ENCODE results near the gene HTT.

Gene HTT

DNA sequence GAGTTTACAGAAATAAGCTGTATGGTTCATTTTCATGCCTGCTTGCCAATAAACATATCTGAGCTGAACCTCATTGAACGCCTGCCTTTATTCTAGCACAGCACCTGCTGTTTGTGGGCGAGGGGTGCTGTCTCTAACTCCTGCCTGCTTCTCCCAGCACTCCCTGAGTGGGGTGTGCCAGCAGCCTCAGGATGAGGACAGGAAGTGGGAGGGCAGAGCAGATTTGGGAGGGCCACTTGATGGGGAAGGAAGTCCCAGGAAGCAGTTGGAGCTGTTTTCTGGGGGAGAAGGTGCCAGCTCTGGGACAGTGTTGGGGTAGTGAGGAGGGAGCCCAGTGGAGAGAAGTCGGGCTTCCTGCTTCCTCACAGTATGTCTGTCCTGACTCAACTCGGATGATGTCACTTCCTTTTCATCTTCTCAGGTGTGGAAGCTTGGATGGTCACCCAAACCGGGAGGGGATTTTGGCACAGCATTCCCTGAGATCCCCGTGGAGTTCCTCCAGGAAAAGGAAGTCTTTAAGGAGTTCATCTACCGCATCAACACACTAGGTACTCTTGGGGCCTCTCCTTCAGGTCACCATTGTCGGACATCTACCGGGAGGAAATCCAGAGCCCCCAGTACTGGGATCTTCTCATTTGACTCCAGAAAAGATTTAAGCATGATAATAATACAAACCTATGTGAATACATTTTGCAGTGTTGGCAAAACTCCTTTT lies 145.4 kb downstream of the HTT start:
- DNase-seq (ENCODE audit: low read depth) = no peak

DNA sequence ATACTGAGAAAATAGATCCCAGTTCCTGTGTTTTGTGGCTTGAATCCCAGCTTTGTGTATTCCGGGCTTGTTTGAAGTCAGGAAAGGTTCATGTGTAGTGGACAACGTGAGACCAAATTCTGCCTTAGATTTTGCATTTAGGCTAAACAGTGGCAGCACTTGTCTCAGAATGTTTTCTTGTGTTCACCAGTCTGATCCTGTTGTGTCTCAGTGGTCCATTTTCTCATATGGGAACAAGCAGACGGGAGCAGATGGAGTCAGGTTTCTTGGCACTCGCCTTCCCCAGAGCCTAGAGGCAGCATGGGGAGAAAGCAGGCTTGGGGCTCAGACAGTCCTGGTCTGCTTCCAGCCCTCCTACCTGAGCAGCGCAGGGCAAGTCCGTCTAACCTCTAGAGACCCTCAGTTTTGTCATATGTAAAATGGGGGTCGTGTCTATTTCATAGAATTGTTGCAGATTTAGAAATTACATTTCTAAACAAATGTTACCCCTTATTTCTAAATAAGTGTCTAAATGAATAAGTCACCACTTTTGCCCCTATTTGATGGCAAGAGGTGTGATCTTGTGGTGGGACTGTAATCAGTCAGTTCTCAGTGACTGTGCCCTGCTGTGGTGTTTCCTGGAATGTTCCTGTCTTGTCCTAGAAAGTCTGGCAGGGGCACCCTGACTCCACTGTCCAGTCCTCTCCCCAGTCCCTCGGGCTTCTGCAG lies 146.1 kb downstream of the HTT start:
- DNase-seq (ENCODE audit: low read depth) = no peak

DNA sequence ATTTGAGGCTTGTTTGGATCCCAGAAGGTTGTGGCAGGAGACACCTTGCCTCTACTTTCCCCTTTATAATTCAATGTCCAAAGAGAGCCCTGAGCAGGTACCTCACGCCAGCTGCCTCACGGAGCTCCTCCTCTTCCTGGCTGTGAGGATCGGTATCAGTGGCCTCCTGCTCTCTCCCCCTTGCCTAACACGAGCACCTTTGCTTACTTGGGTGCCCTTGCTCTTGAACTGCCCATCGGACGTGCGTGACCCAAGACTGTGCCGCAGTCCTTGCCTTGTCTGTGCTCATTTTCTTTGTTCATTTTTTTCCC lies 146.7 kb downstream of the HTT start:
- no peak for DNase-seq (ENCODE audit: low read depth)

DNA sequence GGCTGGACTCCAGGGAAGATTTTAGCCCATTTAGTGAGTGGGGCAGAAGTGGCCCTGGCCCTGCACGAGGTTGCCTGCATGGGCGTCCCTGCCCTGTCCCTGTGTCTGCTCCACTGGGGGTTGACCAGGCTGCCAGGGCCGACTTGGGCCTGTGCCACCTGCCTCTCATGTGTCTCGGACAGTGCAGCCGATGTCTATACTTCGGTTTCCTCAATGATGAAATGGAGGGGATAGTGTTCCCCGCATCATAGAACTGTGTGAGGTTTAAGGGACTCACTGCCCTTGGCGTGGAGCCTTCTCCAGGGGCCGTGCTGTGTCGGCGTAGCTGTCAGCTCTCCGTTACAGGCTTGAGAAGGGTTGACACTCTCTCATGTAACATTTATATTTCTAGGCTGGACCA lies 147.5 kb downstream of the HTT start:
- DNase-seq (ENCODE audit: low read depth) = no peak

DNA sequence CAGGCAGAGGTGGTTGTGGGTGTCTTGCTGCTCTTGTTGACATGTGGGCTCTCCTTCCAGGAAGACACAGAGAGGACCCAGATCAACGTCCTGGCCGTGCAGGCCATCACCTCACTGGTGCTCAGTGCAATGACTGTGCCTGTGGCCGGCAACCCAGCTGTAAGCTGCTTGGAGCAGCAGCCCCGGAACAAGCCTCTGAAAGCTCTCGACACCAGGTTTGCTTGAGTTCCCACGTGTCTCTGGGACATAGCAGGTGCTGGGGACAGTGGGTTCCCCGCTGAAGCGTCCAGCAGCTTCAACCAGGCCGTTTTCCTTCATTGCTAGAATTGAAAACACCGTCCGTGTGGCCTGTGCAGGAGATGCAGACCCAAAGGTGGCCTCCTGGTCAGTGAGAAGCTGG lies 148.9 kb downstream of the HTT start:
- DNase-seq (ENCODE audit: low read depth) = no peak

DNA sequence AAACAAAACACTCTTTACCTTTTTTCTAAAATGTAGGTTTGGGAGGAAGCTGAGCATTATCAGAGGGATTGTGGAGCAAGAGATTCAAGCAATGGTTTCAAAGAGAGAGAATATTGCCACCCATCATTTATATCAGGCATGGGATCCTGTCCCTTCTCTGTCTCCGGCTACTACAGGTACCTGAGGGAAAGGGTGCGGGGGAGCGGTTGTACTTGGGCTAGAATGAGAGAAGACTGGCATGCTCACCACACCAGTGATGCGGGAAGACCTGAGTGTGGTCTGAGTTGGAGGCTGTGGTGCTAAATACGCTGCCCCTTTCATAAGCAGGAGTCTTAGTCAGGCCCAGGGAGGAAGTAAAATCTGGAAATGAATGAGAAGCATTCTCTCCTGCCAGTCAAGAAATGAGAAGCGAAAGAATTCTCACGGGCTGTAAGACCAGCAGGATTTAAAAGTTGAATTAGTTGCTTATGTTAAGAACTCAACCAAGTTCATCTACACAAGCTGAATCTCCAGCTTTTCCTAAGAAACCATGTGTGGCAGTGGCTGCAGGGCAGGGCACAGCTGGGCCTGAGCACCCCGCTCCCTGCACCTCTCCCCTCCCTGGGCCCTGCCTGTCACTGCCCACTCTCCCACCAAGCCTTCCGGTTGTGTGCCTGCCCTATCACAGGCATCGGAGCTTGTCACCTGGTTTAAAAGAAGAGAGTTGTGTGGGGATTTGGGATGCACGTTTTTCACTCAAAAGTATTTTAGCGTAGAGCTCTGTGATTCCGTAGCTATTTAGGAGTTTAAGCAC lies 149.7 kb downstream of the HTT start:
- no peak for DNase-seq (ENCODE audit: low read depth)

DNA sequence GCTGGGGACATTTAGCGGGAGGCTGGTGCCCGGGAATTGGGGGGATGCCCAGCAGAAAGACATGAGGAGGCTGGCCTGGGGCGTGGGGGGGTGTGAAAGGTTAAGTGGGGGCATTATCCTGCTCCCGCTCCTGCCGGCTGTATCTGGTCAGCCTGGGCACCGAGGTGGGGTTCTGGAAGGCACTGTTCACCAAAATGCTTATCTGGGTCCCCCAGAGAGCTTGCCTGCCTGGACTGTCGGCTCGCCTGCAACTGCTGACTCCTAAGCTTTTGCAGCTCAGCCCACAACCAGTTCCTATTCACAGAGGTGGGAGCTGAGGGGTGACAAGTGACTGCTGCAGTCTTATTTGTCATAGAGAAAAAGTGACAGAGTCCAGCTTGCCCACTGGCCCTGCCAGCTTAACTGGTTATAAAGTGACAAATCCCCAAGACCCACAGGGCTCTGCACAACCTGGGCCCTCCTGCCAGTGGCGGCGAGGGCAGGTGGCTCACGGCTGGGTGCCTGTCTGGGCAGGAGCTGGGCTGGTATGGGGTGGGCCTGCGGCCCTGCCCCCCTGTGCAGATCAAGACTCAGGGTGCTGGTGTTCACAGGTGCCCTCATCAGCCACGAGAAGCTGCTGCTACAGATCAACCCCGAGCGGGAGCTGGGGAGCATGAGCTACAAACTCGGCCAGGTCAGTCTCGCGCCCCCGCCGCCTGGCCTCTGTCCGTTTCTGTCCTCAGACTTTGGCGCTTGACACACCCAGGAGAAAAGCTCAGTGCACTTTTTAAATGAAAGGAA lies 150.8 kb downstream of the HTT start:
- DNase-seq (ENCODE audit: low read depth) = no peak

DNA sequence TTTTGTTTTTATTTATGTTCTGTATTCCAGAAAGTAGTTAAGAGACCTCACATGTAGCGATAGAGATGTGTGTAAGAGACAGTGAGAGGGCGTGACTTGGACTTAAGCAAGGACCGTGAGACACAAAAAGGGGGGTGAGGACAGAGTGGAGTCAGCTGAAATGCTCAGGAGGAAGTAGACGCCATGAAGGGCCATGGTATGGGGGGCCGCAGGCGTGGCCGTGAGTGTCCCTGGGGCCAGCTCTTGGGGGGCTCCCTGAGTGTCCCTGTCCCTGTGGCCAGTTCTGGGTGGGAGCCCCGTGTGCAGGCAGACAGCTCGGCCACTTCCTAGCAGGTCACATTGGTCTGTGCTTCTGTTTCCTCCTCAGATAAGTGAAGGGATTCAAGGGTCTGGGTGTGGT lies 151.5 kb downstream of the HTT start:
- no peak for DNase-seq (ENCODE audit: low read depth)

DNA sequence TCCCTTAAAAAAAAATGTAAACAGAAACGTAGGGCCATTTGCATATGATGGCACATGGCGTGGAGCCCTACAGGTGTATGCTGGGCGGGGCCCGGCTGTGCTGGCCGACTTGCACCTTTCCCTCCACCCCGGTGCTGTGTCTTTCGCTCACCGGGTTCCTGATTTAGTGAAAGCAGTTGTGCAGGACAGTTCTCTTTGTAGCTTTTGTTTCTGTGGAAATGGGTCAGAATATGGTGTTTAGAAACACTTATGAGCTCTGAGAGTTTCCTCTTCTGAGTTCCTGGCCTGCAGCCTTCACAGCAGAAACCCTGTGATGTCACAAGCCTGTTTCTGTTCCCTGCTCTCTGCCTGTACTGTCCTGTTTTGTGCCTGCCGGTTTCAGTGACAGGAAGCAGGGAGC lies 152.0 kb downstream of the HTT start:
- DNase-seq (ENCODE audit: low read depth) = no peak

DNA sequence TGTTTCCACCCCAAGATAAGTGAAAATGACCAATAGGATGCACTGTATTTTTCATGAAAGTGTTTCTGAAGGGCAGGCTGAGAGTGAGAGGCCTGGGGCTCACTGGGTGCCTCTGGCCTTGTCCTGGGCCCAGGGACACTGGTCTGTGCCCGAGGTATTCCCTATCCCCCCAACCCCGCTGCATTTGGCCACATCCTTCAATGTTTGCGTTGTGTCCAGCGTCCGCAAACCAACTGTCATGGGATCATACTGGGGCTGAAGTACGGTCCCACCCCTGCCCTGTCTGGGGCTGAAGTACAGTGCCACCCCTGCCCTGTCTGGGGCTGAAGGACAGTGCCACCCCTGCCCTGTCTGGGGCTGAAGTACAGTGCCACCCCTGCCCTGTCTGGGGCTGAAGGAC lies 152.5 kb downstream of the HTT start:
- DNase-seq (ENCODE audit: low read depth) = no peak

DNA sequence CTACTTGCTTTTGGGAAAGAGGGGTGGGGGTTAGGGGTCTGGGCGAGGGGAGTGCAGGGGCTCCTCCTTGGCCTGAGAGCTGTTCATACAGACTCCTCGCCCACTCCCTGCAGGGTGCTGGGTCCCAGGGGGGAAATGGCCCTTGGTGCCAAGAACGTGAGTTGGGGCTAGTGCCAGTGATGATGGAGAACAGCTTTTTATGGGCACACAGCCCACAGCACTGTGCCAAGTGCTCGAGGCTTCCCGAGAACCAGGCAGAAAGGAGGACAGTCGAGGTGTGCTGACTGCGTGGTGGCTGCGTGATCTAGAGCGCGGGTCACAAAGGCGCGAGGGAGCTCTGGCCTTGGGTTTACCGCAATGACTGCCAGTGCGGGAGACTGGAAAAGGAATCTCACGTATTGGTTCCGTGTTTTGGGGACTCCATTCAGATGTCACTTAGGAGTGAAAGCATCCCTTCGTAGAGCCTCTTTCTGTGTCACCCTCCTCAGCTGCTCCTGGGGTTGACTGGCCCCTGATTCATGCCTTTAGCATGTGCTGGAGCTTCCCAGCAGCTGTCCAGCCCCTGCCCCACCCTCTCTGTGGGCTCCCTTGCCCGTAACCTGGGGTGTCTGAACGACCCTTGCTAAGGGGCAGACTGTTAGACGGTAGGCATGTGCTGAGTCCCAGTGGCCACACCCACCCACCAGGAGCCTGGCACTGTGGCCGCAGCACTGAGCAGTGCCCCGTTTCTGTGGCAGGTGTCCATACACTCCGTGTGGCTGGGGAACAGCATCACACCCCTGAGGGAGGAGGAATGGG lies 153.6 kb downstream of the HTT start:
- DNase-seq (ENCODE audit: low read depth) = no peak

DNA sequence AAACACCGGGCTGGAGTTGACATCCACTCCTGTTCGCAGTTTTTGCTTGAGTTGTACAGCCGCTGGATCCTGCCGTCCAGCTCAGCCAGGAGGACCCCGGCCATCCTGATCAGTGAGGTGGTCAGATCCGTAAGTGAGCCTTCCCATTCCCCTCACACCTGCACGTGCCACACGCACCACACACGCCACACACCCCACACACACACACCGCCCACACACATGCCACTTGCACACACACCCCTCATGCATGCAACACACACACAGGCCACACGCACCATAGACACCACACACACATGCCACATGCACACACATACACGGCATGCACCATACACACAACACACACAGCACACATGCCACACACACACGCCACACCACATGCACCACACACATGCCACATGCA lies 154.4 kb downstream of the HTT start:
- DNase-seq (ENCODE audit: low read depth) = no peak

DNA sequence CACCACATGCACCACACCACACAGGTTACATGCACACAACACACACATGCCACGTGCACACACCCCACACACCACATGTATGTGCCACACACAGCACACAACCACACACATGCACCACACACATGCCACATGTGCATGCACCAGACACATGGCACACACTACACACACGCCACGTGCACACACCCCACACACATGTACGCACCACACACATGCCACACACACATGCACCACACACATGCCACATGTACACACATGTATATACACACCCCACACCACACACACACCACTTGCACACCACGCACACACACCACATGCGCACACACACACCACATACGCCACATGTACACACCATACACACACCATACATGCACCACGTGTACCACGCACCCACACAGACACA lies 154.8 kb downstream of the HTT start:
- DNase-seq (ENCODE audit: low read depth) = no peak

DNA sequence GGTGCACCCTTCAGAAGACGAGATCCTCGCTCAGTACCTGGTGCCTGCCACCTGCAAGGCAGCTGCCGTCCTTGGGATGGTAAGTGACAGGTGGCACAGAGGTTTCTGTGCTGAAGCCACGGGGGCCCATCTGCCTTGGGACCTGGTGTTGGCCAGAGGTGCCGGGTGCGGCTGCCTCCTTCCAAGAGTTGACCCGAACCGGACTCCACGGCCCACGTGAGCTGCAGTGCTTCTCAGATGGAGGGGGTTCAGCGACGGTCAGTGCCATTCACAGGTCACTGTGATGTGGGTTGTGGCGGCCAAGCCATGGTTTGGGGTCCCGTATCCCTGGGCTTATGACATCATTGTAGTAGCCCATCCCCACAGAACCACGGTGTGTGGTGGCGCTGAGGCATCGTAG lies 155.5 kb downstream of the HTT start:
- DNase-seq (ENCODE audit: low read depth) = no peak

DNA sequence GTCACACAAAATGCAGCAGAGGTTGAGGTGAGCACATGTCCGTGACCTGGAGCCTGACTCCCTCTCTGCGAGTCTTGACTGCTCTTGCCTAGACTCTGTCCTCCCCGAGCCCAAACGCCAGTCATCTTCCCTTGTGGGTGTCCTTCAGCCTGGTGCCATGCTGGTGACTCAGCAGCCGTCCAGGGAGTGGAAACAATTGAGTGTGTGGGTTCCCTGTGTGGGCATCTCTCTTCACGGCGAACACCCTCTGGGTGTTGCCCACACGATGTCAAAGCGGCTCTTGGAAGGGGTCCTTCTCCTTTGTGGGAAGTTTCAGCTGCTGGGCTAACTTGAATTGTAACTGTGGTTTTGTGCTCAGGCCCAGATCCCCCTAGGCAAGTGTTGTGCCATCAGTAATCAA lies 157.0 kb downstream of the HTT start:
- no peak for DNase-seq (ENCODE audit: low read depth)

DNA sequence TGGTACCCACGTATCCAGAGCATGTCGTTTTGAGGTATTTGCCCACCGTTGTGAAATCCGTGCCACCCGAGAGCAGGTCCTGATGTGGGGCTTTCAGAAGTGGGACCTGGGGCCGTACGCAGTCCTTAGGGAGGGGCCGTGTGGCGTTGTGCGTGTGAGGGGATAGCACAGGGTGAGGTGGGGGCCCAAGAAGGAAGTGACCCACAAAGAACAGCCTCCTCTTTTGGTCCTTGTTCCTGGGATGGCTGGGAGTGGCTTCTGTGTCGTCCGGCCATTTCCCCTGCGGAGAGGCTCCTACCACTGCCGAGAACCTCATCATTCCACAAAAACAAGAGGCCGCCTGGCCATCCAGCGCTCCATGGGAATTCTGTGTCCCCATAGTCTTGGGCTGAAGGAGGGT lies 157.5 kb downstream of the HTT start:
- DNase-seq (ENCODE audit: low read depth) = no peak

DNA sequence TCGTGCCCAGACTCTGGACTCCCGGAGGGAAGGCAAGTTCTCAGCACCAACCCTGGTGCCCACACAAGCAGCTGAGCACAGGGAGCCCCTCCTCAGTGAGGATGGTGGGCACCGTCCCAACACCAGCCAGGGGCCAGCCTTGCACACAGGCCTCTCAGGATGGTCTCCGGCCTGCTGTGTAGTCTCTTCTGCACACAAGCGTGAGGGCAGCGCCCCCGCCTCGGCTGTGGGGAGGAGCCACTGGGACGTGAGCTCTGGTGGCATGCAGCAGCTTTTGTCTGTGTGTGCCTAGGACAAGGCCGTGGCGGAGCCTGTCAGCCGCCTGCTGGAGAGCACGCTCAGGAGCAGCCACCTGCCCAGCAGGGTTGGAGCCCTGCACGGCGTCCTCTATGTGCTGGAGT lies 158.4 kb downstream of the HTT start:
- DNase-seq (ENCODE audit: low read depth) = no peak

DNA sequence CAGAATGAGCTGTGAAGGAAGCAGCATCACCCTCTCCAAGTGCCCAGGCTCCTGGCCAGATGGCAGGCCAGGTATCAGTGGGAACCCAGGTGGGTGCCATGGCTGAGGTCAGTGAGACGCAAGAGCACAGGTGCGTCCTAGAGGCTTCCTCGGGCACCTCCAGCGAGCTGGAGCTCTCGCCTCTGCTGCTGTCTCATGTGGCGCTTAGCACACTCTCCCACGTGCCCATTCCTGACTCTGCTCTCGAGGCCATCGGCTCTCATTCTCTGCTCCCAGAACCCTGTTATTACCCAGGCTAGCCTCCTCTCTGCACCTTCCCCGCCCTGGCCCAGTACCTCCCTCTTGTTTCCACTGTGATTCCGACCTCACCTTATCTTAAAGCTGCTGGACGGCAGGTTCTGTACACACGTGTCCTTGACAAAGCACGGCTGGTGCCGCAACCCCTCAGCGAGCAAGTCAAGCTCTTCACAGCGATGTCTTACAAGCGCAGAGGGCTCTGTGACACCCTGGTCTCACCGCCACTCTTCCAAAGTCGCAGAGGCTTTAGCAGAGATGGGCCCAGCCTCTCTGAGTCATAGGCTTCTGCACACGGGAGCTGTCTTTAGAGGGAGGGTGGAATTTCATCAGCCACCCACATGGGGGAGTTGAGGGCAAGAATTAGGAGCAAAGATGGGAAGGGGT lies 159.1 kb downstream of the HTT start:
- no peak for DNase-seq (ENCODE audit: low read depth)

DNA sequence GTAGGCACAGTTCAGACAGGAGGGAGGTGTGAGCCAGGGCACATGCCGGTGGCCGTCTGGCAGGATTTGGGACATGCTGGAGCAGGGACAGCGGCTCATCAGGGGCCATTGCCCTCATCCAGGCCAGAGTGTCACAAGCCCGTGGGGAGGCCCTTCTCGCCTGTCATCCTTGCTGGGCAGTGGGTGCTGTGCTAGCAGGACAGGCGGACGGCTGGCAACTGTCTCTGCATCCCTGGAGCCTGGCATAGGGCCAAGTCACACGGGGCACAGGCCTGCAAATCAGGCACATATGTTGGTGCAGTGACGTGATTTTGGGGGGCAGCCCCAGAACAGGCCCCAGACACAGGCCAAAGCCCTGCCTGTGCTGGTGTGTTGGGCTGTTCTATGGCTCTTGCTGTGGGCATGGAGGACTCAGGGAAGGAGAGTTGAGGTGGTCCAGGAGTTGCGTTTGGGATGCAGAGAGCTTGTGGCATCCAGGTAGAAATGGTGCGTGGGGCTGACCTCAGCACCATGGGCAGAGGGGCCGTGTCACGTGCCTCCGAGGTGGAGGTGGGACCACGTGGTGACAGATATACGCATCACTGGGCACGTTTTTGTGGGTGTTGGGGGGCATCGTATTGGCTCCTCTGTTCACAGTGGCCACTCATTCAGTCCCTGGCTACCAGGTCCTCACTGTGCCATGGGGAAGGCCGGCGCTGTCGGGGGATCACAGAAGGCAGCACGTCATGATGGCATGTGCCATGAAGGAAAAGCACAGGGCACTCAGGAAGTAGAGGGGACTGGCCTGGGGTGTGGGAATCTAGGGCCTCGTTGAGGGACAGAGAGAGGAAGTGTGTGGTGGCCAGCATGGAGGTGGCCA lies 159.9 kb downstream of the HTT start:
- DNase-seq (ENCODE audit: low read depth) = no peak

DNA sequence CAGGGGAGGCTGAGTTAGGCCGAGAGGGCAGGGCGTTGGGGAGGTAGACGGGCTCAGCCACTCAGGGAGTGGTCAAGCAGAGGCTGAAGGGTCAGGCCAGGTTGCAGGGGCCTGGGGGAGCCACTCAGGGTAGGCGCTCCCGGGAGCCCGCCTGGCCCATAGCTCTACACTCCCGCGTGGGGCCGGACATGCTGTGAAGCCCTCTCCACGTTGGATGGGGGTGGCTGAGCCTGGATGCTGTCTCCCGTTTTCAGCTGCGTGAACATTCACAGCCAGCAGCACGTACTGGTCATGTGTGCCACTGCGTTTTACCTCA lies 160.5 kb downstream of the HTT start:
- no peak for DNase-seq (ENCODE audit: low read depth)
